CMK (cell line): Measurements from ENCODE around the gene KCNE2.
"Not testable (repeated sequence)": the region's sequence is repeated elsewhere in the genome, so short reads cannot be mapped to it uniquely, and the experiment has no call there.

Source experiments
- DNase-seq: peaks from one replicate; pipeline ENCODE4 v3.0.0-alpha.2; 2010; ENCODE audit warnings: low read depth

Gene KCNE2

GRCh38 chr21:34407294-34407693 is 43.5 kb downstream of the KCNE2 start:
- DNase-seq: not testable (repeated sequence)

GRCh38 chr21:34417448-34418077 is 53.8 kb downstream of the KCNE2 start:
- not testable (repeated sequence) for DNase-seq
